Lung (tissue), 12 donors: ENCODE measurements around the gene BBS10. TPM values are rescaled to one million over a fixed set of nuclear protein-coding genes. Genes with fewer than 3 reads are reported as not detected.

Source experiments
- ATAC-seq: fragments of 200-7000 bp; cut with Tn5 transposase; one replicate; pipeline ENCODE4 v1.9.1; 2020; ENCODE audit warnings: moderate number of reproducible peaks; ENCODE audit not compliant: insufficient read depth, low FRiP score
- DNase-seq, 3 donors: peaks; one replicate each; pipeline ENCODE4 v3.0.0-alpha.2; 2013 to 2017
- H3K27ac ChIP-seq, 2 donors: one replicate each; pipeline ENCODE4 v1.5.1; 2013; ENCODE audit warnings: mild to moderate bottlenecking in 2 of 2, moderate library complexity in 2 of 2, control low read depth in 1 of 2, inconsistent platforms in 1 of 2, low read depth in 1 of 2, low read length in 1 of 2
- H3K27me3 ChIP-seq, 3 donors: one replicate each; pipeline ENCODE4 v1.5.1; 2013; ENCODE audit warnings: low read length in 2 of 3; ENCODE audit not compliant: control insufficient read depth in 3 of 3, insufficient read depth in 3 of 3
- H3K36me3 ChIP-seq, 4 donors: one replicate each; pipeline ENCODE4 v1.5.1; 2013; ENCODE audit warnings: low read length in 4 of 4, mild to moderate bottlenecking in 1 of 4, moderate library complexity in 1 of 4; ENCODE audit not compliant: control insufficient read depth in 4 of 4, insufficient read depth in 4 of 4
- H3K4me1 ChIP-seq, 5 donors: one replicate each; pipeline ENCODE4 v1.5.1; 2013; ENCODE audit warnings: low read length in 5 of 5, mild to moderate bottlenecking in 2 of 5, moderate library complexity in 1 of 5; ENCODE audit not compliant: control insufficient read depth in 5 of 5, insufficient read depth in 5 of 5
- H3K4me3 ChIP-seq: one replicate; pipeline ENCODE4 v1.5.1; 2013; ENCODE audit warnings: mild to moderate bottlenecking, control low read depth, moderate library complexity
- H3K9ac ChIP-seq, 2 donors: one replicate each; pipeline ENCODE4 v1.5.1; 2013; ENCODE audit warnings: low read length in 2 of 2, control low read depth in 1 of 2; ENCODE audit not compliant: insufficient read depth in 1 of 2
- H3K9me3 ChIP-seq, 4 donors: one replicate each; pipeline ENCODE4 v1.5.1; 2013; ENCODE audit warnings: low read length in 3 of 4, mild to moderate bottlenecking in 1 of 4, moderate library complexity in 1 of 4; ENCODE audit not compliant: control insufficient read depth in 4 of 4, insufficient read depth in 3 of 4
- CTCF ChIP-seq: IDR thresholded peaks from 2 replicates; pipeline ENCODE4 v1.5.1; 2012; ENCODE audit warnings: mild to moderate bottlenecking; ENCODE audit errors: control extremely low read depth, extremely low read depth
- WGBS, 2 donors: extraction: QIAGEN DNeasy Blood & Tissue Kit; methylation state at CpG; one replicate each; pipeline ENCODE4 v1.1.7; 2013; 5-methylcytosine and 5-hydroxymethylcytosine counted together
- polyA plus RNA-seq, 2 donors: library from polyadenylated mRNA; stranded (reverse); fragments of 200-250 nt; gene quantifications; one replicate each; pipeline ENCODE4 v1.2.1, GENCODE V29; 2013
- total RNA-seq, 2 donors: library from RNA; depleted of rRNA in 1 of 2; stranded (reverse); fragments of >200 nt in 1 of 2; gene quantifications; one replicate each; pipeline ENCODE4 v1.2.1, GENCODE V29; 2014 to 2021
- donor health status: control.
- donor health status: control.
- donor health status: Bipolar disorder and iron deficiency.
- donor health status: healthy.
- donor health status: DM: yes; HTN: yes; CAD: no.

Gene BBS10
- total and polyA plus RNA-seq, 4 donors, result 5.1 to 28.9 (median 8.8) TPM

GRCh38 chr12:76356071-76356470 lies 7.9 kb upstream of the BBS10 start:
- TF ChIP-seq CTCF, result no peak

GRCh38 chr12:76346798-76347420 lies 1.3 kb downstream of the BBS10 start:
- Histone ChIP-seq H3K9me3 (no peaks in the 10 kb centered on the region), H3K9ac (peak overlapping the region in 1 of 2 donors; percentile 89), H3K4me1 (peaks cover 0 to 25% (median 13%) of the 10 kb centered on the region in 5 donors), H3K36me3 (peaks cover 0 to 2% (median under 1%) of the 10 kb centered on the region in 4 donors), H3K27me3 (no peaks in the 10 kb centered on the region), H3K4me3 (no peak overlapping the region), H3K27ac (peak overlapping the region in 1 of 2 donors; percentile 94)
- WGBS, 2 donors, result 49 to 56% methylated on average over 4 of the region's 4 CpGs
- ATAC-seq (peak; percentile 58), DNase-seq (peak; percentile 57 to 88 (median 86))
- TF ChIP-seq CTCF, result peak; percentile 13

More at GRCh38 chr12:76356071-76356470, 7.9 kb upstream of the BBS10 start:
- no peak overlapping the region for H3K27ac ChIP-seq
- WGBS, 2 donors, result 80 to 92% methylated on average over 1 of the region's 1 CpG
- H3K9me3 ChIP-seq, result no peaks in the 10 kb centered on the region
- H3K36me3 ChIP-seq, result peaks cover 5 to 15% (median 11%) of the 10 kb centered on the region in 4 donors
- no peak overlapping the region for H3K9ac ChIP-seq
- ATAC-seq (no peak), DNase-seq (peak; percentile 16 to 26 (median 22))
- peaks cover 0 to 3% (median 0%) of the 10 kb centered on the region in 5 donors for H3K4me1 ChIP-seq
- H3K4me3 ChIP-seq, result no peak overlapping the region
- H3K27me3 ChIP-seq, result no peaks in the 10 kb centered on the region

- Histone ChIP-seq H3K4me1 (peaks cover 0 to 25% (median 13%) of the 10 kb centered on the region in 5 donors), H3K4me3 (no peak overlapping the region), H3K27me3 (no peaks in the 10 kb centered on the region), H3K27ac (no peak overlapping the region), H3K36me3 (peaks cover 0 to 2% (median under 1%) of the 10 kb centered on the region in 4 donors), H3K9ac (no peak overlapping the region), H3K9me3 (no peaks in the 10 kb centered on the region)
- no peak for TF ChIP-seq CTCF
- 76 to 82% methylated on average over 4 of the region's 4 CpGs for WGBS, 2 donors
- ATAC-seq (no peak), DNase-seq (no peak)
These were observed 2.0 kb downstream of the BBS10 start for GRCh38 chr12:76346236-76346635.
